G401 (cell line): ENCODE results near the gene DARS2. TPM values are rescaled to one million over a fixed set of nuclear protein-coding genes. Genes with fewer than 3 reads are reported as not detected.
"Not testable (repeated sequence)": the region's sequence is repeated elsewhere in the genome, so short reads cannot be mapped to it uniquely, and the experiment has no call there.

Experiments used
- DNase-seq: peaks from one replicate; pipeline ENCODE4 v3.0.0-alpha.2; 2015; ENCODE audit warnings: low spot score
- in situ Hi-C: cut with HindIII; loops from 2 replicates; pipeline ENCODE4 v1.10.0; 2016; ENCODE audit warnings: low sequenced_read_pairs, mixed read lengths
- total RNA-seq: library from RNA; depleted of rRNA; stranded (reverse); fragments of >200 nt; shearing (Covaris generic); gene quantifications from 2 replicates; pipeline ENCODE4 v1.2.3, GENCODE V29; 2014

DARS2 gene
- total RNA-seq, 1 experiment from 2014 or later = 36.5 TPM

DNA sequence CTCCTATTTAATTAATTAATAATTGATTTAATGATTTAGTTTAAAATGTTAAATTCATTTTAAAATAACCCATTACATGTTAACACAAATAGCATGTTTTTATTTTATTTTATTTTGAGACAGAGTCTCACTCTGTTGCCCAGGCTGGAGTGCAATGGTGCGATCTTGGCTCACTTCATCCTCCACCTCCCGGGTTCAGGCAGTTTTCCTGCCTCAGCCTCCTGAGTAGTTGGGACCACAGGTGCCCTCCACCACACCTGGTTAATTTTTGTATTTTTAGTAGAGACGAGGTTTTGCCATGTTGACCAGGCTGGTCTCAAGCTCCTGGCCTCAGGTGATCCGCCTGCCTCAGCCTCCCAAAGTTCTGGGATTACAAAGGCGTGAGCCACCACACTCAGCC, 35.1 kb downstream of the DARS2 start:
- DNase-seq, in situ Hi-C loops: not testable (repeated sequence)

DNA sequence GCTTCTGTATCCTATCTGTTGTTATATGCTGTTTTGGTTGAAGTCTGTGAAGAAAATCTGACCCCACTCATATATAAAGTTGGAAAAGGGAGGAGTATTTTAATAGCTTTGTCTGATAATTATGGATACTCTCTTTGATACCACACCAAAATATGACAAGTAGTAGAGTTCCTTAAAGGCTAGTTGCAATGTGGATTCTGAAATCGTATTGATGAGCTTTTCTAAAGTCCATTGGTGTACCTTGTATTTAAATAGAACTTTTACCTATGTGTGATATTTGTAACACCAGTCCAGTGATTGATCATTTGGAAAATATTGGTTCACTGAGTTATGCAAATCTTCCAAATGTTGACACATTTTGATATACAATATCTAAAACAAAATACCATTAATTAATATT, 35.6 kb downstream of the DARS2 start:
- DNase-seq = no peak
- in situ Hi-C loops = no loop called here

DNA sequence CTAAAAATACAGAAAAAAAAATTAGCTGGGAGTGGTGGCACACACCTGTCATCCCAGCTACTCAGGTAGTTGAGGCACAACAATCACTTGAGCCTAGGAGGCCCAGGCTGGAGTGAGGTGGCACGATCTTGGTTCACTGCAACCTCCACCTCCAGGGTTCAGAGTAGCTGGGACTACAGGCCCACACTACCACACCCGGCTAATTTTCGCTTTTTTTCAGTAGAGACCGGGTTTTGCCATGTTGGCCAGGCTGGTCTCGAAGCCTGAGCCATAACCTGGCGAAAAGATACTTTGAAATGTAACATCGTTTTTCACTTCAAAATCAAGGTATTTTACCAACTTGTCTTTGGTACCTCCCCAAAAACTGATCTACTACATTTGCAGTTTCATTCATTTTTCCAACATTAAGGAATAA, 37.3 kb downstream of the DARS2 start:
- in situ Hi-C loops = no loop called here
- DNase-seq = no peak

DNA sequence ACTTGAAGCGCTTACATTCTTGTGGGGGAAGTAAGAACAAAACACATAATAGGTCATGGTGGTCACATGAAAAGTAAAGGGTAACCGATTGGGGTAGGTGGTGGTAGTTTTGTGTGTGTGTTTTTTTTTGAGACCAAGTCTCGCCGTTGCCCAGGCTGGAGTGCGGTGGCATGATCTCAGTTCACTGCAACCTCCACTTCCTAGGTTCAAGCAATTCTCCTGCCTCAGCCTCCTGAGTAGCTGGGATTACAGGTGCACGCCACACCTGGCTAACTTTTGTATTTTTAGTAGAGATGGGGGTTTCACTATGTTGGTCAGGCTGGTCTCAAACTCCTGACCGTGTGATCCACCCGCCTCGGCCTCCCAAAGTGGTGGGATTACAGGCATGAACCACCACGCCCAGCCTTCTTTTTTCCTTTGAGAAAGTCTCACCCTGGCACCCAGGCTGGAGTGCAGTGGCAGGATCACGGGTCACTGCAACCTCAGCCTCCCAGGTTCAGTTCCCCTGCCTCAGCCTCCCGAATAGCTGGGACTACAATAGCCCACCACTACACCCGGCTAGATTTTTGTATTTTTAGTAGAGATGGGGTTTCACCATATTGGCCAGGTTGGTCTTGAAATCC, 37.8 kb downstream of the DARS2 start:
- in situ Hi-C loops = not testable (repeated sequence)

DNA sequence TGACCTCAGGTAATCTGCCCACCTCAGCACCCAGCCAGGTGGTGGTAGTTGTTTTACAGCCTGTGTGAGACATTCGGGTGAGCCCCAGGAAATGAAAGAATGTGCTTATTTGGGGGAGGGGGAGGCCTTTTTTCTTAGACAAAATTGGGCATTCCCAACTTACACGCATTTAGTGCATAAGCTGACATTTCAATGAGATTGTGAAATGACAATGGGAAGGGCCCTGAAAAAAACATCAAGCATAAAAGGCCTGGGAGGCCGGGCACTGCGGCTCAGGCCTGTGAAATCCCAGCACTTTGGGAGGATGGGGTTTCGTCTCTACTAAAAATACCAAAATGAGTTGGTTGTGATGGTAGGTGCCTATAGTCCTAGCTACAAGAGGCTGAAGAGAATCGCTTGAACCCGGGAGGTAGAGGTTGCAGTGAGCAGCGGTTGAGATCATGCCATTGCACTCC, 38.3 kb downstream of the DARS2 start:
- no peak for DNase-seq
- in situ Hi-C loops = no loop called here

More for the DNA sequence above, 37.8 kb downstream of the DARS2 start:
- DNase-seq = not testable (repeated sequence)

DNA sequence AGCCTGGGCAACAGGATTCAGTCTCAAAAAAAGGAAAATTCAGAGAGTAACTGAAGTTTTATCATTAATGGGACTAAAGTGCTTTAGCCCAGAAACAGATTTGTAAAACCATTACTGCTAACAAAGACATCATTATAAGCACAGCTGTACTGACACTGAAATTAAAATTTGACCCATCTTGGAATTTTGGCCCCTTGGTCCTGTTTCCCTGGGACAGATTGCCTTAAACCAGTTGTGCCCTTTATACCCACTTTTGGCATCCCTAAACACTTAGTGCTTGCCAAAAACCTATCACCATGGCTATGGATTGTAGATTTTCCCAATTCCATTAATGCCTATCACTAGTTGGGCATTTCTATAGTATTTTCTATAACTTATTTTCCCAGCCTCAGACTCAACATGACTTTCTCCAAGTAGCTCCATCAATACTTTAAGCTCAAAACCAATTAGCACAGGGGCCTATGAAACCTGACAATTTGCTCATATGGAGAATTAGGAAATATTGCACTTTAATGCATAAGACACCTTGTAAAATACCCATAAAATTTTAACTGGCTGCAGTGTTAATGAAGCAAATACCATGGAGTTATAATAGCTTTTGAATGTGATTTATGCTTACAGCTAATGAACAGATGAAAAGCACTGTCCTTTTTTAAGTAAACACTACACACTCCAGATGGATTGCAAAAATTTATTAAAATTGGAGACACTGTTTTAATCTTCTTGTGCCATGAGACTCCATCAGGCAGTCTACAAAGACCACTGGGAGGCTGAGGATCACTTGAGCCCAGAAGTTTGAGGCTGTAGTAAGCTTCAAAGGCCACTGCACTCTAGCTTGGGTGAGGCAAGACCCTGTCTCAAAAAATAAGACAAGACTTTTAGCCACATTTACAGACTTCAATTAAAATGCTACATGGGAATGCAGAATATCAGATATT, 39.0 kb downstream of the DARS2 start:
- no peak for DNase-seq
- in situ Hi-C loops = no loop called here

DNA sequence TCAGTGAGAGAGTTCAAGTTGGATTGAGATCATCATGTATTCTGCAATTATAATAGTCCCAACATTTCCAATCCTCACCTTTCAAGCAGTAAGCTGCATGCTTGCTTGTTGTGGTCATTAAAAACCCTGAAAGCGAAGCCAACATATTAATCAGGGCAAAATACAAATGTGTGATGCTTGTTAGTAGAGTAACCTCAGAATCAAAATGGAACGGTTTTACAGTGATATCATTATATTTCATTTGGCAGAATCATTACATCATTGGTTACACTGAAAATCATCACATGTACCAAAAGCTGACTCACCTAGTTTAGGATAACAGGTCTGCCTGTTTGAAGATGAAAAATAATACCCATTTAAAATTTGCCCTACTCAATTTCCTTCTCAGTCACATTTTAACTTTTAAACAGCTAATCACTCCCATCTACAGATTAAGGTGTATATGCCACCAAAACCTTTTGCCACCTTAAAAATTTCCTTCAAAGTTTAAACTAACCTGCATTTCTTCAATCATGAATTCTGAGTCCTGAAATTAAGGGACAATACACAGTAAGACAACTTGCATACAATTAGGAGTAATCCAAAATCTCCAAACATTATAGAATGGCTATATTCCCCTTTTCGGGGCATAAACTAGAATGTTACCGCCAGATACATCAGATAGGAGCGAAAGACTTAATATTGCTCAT, 39.9 kb downstream of the DARS2 start:
- in situ Hi-C loops = no loop called here

DNA sequence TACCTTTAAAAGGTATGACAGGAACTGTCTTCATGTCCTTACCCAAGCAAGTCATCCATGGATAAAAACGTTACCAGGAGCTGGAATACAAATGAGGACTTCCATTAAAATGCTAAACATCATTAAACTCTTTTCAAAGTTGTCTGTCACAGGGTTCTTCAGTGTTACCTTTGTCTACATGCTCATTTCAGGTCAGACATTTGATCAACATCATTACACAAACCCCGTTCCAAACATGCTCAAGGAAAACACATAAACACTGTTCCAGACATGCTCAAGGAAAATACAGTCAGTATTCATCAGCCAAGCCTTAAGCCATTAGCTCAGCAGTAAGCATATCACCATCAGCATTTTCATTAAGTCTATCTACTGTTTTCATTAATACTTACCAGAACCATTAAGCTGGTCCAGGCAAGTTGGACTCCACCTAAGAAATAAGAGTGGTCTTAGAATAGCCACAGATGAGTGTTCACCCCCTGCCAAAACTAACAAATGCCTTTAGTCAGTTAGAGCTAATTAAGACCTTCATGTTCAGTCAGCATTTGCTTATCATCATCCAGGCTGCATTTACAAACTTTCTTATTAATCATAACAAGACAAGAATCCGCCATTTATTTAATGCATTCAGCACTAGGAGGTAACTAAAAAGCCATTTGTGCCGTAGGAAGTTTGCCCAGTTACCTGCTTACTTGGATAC, 41.1 kb downstream of the DARS2 start:
- in situ Hi-C loops = no loop called here
- no peak for DNase-seq

More for the DNA sequence above, 39.9 kb downstream of the DARS2 start:
- DNase-seq = no peak

DNA sequence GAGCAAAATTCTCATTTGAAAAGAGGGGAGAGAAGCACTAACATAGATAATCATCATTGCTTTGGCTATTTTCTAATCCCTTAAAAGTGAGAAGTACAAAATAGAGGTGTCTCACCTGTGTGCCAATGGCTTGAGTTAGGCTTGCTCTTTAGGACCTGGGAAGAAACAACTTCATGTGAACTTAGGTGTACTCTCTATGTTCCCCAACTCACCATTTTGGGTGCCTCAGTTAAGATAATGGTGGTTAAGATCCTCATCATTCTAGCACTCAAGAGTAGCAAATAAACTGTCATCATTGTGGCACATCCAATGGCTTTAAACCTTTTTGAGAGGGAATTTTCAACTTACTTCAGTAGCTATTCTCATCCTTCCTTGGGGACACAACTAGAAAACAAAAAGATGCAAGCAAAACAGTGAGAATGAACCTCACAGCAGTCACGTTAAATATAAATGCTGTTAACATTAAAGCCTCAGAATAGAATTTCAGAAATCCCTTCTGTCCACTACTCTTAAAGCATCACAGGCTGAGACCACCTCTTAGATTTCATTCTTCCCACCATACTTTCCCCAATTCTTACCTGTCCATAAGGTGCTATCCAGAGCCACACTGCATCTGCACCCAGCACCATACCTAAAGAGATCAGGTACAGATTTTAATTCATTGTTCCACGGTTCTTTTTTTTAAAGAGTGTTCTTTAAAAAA, 42.1 kb downstream of the DARS2 start:
- in situ Hi-C loops = no loop called here
- no peak for DNase-seq

DNA sequence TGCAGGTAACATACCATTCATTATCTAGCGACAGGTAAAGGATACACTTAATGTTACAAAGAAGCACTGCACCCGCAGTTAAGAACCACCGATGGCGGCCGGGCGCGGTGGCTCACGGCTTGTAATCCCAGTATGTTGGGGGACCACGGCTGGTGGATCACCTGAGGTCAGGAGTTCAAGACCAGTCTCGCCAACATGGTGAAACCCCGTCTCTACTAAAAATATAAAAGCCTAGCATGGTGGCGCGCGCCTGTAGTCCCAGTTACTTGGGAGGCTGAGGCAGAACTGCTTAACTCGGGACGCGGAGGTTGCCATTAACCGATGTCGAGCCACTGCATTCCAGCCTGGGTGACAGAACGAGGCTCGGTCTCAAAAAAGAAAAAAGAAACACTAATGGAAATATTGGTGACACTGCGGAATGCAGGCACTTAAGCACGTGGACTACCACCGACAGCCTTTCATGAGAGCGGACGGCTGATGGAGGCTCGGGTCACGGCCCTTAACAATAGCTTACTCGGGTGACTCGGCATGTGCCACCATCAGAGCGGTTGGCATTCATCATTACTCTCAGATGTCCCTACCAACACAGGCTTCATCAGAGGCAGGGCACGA, 42.8 kb downstream of the DARS2 start:
- DNase-seq = no peak
- in situ Hi-C loops = no loop called here

DNA sequence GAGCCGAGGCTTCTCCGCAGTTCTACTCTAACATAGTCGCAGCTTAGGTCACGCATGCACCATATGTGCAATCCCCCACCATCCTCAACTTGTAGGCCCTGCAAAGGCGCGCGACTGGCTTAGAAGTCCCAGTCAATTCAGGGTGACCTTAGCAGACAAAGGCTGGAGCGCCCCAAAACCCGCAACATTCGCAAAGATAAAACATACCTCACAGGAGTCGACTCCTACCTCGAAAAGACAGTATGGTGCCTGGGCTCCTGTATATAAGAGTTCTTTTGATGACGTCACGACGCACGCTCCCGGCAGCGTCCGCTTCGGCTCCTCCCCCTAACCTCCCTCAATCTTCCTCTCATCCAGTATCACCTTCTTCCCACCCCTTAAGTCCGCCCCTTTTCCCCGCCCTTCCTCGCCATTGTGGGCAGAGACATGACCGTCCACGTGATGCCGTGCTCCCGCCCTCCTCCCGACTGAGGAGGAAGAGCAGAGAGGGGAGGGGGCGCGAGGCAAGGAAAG, 43.3 kb downstream of the DARS2 start, which contains the start of gene GAS5:
TSS of gene GAS5 (minus strand) at position 237 of the 513 bp plus-strand sequence.
- in situ Hi-C loops = no loop called here
- DNase-seq = peak; percentile 100

DNA sequence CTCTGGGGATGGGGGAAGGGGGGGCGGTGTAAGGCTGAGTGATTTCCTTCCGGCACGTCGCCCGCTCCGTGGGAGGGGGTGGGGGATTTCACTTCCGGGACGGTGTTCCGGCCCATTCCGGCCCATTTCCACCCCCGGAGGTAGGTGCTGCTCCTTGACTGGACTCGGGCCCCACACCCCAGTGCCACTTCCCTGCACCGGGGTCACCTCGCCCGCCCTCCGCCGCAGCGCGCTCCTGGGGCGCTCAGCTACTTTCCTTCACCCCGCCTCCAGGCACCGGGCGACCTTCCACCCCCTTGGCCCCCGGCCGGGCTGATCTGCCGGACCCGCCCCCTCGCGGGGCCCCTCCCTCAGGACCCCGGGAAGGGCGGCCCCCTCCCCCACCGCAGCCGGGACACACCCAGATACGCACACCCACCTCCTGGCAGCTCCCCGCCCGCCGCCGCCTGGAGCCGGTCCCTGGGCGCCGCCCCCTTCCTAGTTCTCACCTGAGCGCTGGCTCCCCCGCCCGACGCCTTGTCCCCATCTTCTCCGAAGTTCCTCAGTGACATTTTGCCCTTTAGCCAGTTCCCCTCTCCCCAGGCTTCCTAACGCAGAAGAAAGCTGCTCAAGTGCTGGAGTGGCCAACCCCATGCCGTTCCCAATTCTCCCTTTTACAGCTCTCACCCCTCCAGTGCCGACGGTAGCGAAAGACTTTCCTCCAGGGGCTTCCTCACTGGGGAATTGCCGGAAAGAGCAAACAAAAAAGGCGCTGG, 44.0 kb downstream of the DARS2 start, which contains the start of gene ZBTB37:
TSS of gene ZBTB37 (plus strand) at position 115 of the 755 bp plus-strand sequence. CDS start 1,846 bp downstream, outside the sequence.
- in situ Hi-C loops = no loop called here
- DNase-seq = peak; percentile 71

DNA sequence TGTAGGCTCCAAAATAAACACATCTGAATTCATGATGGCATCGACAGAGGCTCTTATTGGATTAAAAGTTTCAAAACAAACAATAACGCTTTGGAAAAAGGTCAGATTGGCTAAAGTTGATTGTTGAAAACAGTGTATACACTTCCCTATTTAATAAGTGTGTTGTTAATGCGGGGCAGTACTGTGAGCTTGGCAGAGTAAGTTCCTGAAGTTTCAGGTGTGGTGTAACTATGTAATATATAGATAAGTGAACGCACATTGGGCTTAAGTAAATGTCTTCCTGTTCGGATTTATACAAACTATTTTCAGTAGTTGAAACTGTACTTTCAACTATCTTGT, 44.5 kb downstream of the DARS2 start:
- no peak for DNase-seq
- in situ Hi-C loops = no loop called here

DNA sequence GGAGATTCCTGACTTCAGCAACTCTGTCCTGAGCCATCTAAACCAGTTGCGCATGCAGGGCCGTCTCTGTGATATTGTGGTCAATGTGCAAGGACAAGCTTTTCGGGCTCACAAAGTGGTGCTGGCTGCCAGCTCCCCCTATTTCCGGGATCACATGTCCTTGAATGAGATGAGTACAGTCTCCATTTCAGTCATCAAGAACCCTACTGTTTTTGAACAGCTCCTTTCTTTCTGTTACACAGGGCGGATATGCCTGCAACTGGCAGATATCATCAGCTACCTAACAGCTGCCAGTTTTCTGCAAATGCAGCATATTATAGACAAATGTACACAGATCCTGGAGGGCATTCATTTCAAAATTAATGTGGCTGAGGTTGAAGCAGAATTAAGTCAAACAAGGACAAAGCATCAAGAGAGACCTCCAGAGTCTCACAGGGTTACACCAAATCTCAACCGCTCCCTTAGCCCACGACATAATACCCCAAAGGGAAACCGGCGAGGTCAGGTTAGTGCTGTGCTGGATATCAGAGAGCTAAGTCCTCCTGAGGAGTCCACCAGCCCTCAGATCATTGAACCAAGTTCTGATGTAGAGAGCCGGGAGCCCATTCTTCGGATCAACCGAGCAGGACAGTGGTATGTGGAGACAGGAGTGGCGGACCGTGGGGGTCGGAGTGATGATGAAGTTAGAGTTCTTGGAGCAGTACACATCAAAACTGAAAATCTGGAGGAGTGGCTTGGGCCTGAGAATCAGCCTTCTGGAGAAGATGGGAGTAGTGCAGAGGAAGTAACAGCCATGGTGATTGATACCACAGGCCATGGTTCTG, 46.0 kb downstream of the DARS2 start:
- in situ Hi-C loops = loop anchor here (10.0 kb wide), 1 partner anchor 54 kb away; no protein-coding TSS in a partner anchor
- DNase-seq = no peak

DNA sequence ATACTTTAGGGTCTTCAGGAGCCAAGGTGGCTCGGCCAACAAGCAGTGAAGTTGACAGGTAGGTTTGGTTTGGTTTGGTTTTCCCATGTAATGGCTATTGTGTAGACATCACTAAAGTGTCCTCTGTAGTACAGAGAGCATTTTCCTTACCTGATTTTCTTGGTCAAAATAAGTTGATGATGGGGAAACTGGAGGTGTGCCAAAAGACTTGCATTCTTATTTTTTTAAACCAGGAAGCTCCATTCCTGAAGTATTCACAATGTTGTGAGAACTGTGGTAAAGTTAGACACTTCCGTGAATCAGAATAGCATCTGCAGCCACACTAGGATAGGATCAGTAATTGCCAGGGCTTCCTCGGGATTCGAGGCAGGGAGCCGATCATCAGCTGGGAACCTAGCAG, 46.6 kb downstream of the DARS2 start:
- in situ Hi-C loops = loop anchor here (10.0 kb wide), 1 partner anchor 54 kb away; no protein-coding TSS in a partner anchor
- DNase-seq = no peak

DNA sequence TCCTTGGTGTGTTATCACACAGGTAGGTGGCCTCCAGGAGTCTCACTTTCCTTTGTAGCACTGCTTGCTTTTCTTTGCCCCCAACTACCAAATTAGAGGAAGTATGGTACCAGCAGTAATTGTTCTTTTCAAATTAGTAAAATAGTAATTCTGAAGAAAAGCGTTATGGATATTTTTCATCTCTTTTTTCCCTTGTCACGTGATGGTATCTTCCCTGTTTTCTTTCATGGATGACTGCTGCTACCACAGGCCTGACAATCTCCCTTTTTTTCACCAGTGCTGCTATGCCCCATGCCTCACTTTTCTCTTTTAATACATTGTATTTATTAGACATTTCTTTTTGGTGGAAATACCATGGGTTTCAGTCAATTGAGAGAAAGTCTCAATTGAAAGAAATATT, 47.0 kb downstream of the DARS2 start:
- no peak for DNase-seq
- in situ Hi-C loops = loop anchor here (10.0 kb wide), 1 partner anchor 53 kb away; no protein-coding TSS in a partner anchor
